GM10266 (cell line): Measurements from ENCODE around the gene MICU1.
"Not testable (repeated sequence)": the region's sequence is repeated elsewhere in the genome, so short reads cannot be mapped to it uniquely, and the experiment has no call there.

Source experiments
- DNase-seq: peaks from one replicate; pipeline ENCODE4 v3.0.0; 2012; ENCODE audit errors: extremely low spot score
- TF ChIP-seq, protein P1 (sequence below): IDR thresholded peaks from 2 replicates; pipeline ENCODE4 v1.5.1; 2012; ENCODE audit warnings: mild to moderate bottlenecking, low read depth; ENCODE audit not compliant: control insufficient read depth, insufficient read depth; ENCODE audit errors: missing control alignments

MICU1 gene

DNA sequence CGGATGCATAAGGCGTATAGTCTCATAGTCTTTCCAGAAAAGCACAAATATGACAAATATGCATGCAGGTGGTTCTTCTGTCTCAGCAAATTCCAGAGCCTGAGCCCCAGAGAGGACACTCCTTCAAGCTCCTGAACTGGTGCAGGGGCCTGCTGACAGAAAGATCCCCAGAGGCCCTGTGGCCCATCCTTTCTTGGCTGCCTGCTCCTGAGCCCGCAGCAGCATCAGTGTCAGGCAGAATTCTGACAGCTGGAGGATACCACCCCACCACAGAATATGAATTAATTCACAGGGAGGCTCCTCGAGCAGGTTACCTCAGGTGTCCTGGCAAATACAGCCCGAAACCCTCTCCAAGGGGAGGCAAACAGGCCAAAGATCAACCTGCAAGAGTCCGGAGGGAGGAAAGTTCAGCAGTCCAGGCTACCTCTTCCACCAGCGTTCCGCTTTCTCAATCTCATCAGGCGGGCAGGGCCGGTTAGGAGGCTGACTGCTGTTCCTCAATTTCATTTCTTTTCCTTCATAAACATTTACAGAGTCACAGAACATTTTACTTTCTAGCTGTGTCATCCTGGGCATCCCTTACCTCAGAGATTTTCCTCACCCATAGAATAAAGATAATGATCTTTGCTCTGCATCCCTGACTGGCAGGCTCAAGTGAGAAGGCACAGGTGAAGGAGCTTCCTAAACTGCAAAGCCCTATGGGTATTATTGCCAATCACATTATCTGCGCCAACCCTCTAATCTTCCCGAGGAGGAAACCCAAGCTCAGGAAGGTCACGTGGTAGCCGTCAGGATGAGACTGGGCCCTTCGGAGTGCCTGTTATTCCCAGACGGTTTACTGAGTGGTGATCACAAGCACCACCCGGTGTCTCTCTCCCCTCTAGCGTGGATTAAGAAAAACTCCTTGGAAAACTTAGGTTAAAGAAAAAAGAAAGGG is 272.6 kb downstream of the MICU1 start:
- TF ChIP-seq, protein P1, sequence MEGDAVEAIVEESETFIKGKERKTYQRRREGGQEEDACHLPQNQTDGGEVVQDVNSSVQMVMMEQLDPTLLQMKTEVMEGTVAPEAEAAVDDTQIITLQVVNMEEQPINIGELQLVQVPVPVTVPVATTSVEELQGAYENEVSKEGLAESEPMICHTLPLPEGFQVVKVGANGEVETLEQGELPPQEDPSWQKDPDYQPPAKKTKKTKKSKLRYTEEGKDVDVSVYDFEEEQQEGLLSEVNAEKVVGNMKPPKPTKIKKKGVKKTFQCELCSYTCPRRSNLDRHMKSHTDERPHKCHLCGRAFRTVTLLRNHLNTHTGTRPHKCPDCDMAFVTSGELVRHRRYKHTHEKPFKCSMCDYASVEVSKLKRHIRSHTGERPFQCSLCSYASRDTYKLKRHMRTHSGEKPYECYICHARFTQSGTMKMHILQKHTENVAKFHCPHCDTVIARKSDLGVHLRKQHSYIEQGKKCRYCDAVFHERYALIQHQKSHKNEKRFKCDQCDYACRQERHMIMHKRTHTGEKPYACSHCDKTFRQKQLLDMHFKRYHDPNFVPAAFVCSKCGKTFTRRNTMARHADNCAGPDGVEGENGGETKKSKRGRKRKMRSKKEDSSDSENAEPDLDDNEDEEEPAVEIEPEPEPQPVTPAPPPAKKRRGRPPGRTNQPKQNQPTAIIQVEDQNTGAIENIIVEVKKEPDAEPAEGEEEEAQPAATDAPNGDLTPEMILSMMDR, result no peak
- no peak for DNase-seq

DNA sequence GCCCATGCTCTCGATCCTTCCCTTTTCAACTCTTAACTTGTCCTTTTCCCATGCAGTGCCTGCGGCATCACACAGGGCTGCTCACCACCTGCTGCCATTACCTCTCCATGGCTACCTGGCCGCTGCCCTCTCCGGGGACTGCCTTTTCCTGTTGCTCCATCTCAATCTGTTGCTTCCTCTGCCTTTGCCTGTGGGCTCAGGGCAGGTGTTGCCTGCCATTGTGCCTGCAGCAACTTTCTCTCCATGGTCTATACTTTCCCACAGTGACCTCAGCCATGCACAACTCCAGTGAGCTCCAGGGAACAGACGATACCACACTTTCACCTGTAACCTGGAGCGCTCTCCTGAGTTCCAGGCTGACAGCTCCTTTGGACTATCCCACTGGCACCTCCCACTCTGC is 274.4 kb downstream of the MICU1 start:
- no peak for DNase-seq
- TF ChIP-seq, protein P1, result no peak

DNA sequence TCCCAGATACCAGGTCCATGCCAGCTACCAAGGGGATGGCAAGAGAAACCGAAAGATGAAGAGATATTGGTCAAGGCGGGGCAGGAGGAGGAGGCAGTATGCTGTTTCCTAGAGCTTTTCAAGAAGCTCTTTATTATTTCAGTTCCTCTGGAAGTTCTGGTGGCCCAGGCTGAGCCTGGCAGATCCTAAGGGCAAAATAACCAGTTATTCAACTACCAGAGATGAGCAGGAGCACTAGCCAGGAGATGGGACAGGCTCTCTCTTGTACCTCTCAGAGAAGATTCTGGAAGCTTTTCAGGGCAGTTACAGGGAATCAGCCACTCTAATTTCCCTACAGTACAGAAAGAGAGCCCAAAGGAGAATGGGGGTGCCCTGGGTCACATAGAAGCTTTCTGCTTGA is 276.4 kb downstream of the MICU1 start:
- TF ChIP-seq, protein P1, result no peak

DNA sequence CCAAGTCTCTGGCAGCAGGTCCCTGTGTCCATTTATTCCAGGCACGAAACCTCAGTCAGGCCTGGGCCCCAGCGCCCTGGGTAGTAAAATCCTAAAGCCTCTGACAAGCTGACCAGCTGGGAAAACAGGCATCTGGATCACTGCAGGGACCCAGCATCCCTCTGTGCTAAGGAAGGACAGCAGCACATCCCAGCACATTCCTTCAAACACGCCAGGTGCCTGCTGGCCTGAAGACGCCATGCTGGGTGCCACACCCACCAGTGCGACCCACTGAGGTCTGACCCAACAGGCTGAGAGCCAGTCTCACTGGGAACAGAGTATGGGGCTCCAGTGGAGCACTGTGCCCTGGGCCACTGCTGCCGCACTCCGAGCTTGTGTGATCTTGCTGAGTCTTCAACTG is 277.6 kb downstream of the MICU1 start:
- DNase-seq, result no peak
- TF ChIP-seq, protein P1, result no peak

More for the DNA sequence above, 276.4 kb downstream of the MICU1 start:
- DNase-seq, result no peak

DNA sequence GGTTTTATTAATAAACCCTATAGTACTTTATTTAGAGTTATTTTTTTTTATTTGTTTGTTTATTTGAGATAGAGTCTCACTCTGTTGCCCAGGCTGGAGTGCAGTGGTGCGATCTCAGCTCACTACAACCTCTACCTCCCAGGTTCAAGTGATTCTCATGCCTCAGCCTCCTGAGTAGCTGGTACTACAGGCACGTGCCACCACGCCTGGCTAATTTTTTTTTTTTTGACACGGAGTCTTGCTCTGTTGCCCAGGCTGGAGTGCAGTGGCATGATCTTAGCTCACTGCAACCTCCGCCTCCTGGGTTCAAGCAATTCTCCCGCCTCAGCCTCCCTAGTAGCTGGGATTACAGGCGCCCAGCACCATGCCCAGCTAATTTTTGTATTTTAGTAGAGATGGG is 279.8 kb downstream of the MICU1 start:
- not testable (repeated sequence) for DNase-seq

DNA sequence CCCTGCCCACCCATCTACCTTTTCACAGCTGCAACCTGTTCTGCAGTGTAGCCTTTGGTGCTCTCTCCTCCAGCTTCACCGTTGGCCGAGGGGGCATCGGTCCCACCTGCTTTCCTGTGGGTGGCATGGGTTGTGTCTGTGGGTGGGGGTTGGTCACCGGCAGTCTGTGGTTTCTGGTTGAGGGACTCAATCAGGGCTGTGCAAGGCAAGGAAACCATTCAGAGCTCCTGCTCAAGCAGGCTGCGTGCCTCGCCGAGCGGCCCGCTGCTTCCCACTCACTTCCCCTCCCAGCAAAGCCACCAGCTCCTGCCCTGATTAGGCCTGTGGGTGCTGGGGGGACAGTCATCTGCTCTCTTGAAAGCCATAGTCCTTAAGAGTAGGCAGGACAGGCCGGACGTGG is 280.9 kb downstream of the MICU1 start:
- TF ChIP-seq, protein P1, result no peak
- no peak for DNase-seq

DNA sequence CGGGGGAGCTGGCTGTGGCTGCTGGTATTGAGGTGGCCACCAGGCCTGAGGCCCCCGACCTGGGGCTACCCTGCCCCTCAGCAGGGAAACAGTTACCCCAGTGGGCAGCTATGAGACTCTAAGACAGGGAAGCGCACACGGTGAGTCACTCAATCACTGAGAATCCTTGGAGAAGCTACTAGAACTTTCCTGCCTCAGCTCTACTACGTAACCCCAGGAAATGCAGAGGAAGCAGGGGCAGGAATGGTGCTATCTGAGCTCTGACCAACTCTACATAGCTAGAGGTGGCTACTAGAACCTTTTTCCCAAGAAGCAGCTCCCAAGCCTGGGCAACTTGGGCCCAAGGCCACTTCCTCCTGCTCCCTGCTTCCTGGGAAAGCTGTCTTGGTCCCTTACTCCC is 283.0 kb downstream of the MICU1 start:
- DNase-seq, result no peak
- TF ChIP-seq, protein P1, result no peak
